Retinal pigment epithelial cell (primary cell): Measurements from ENCODE around the gene TAOK2.
"Not testable (repeated sequence)": the region's sequence is repeated elsewhere in the genome, so short reads cannot be mapped to it uniquely, and the experiment has no call there.

ENCODE experiments used
- DNase-seq: peaks from one replicate; pipeline ENCODE4 v3.0.0-alpha.2; 2010; ENCODE audit warnings: low read depth
- H3K4me3 ChIP-seq: 2 replicates; pipeline ENCODE4 v1.5.1; 2011; ENCODE audit warnings: mild to moderate bottlenecking, low read length, control low read depth, moderate library complexity
- TF ChIP-seq, protein P1 (sequence below): conservative IDR thresholded peaks from 2 replicates; pipeline ENCODE4 v1.5.1; 2011; ENCODE audit warnings: low read depth, low read length, control low read depth, inconsistent platforms

TAOK2 gene

DNA sequence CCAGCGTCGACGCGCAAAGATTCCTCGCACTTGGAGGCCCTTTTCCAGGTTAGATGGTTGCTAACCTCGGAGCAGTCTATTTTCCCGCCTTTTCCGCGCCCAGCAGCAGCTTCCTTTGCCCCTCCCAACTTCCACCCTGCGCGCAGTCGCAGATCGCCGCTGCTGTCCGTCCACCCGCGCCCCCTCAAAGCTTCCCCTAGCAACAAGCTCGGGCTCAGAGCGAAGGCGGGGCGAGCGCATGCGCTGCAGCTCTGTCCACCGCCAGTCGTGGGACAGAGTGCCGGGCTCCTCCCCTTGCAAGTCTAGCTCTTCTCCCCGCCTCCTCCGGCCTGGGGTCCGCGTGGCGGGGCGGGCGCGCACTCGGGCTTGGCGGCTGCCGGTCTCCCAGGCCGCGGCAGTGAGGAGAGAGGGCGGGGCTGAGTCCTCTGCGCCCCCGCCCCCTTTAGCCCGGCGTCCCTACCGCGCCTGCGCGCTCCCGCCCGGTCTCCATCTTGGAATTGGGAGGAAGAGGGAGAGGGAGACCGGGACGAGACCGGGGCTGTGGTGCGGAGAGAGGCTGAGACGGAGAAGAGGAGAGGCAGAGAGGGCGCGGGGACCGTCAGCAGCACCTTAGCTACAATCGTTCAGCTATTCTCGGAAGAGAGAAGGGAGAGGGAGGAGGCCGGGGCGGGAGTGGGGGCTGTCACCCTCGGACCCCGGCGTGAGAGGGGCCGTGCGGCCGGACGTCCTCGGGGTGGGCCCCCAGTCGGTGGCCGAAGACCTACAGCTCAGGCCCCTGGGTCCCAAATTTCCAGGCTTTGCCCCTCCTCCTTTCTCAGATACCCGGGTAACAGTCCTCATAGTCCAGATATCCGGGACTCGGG lies at the start of gene TAOK2:
Gene TAOK2 (plus strand): TSS at position 485 of the 863 bp plus-strand sequence. CDS start 3,905 bp downstream, outside the sequence.
- DNase-seq = peak; percentile 96
- TF ChIP-seq, protein P1, sequence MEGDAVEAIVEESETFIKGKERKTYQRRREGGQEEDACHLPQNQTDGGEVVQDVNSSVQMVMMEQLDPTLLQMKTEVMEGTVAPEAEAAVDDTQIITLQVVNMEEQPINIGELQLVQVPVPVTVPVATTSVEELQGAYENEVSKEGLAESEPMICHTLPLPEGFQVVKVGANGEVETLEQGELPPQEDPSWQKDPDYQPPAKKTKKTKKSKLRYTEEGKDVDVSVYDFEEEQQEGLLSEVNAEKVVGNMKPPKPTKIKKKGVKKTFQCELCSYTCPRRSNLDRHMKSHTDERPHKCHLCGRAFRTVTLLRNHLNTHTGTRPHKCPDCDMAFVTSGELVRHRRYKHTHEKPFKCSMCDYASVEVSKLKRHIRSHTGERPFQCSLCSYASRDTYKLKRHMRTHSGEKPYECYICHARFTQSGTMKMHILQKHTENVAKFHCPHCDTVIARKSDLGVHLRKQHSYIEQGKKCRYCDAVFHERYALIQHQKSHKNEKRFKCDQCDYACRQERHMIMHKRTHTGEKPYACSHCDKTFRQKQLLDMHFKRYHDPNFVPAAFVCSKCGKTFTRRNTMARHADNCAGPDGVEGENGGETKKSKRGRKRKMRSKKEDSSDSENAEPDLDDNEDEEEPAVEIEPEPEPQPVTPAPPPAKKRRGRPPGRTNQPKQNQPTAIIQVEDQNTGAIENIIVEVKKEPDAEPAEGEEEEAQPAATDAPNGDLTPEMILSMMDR = no peak
- H3K4me3 ChIP-seq = peak within 1 kb of the TSS; percentile 94

DNA sequence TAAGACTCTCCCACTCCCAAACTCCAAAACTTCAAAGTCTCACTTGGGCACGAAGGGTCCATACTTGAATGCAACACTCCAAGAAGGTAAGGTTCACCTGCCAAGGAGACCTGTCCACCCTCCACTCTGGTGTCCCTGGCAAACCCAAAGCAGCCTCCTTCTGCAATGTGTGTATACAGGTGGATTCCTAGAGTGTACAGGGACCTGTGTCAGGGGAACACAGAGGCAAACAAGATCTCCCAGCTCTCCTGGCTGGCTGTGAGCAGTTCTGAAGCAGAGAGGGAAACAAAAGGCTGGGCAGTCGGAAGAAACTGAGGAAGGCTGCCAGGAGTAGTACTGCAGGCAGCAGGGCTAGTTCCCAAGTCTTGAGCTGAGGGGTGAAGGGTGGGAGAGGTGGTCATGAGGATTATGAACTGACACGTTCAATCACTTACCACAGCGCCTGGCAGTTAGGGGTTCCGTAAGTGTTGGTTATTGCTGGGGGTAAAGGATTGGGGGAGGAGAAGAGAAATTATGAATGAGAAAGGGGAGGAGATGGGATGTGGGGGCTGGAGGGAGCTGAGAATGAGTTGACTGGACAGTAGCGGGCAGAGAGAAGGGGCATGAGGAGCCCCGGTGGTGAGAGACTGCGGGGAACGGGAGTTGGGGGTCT lies 48.4 kb upstream of the TAOK2 start:
- H3K4me3 ChIP-seq = peak overlapping the region; percentile 83
- no peak for DNase-seq
- TF ChIP-seq, protein P1 = no peak

DNA sequence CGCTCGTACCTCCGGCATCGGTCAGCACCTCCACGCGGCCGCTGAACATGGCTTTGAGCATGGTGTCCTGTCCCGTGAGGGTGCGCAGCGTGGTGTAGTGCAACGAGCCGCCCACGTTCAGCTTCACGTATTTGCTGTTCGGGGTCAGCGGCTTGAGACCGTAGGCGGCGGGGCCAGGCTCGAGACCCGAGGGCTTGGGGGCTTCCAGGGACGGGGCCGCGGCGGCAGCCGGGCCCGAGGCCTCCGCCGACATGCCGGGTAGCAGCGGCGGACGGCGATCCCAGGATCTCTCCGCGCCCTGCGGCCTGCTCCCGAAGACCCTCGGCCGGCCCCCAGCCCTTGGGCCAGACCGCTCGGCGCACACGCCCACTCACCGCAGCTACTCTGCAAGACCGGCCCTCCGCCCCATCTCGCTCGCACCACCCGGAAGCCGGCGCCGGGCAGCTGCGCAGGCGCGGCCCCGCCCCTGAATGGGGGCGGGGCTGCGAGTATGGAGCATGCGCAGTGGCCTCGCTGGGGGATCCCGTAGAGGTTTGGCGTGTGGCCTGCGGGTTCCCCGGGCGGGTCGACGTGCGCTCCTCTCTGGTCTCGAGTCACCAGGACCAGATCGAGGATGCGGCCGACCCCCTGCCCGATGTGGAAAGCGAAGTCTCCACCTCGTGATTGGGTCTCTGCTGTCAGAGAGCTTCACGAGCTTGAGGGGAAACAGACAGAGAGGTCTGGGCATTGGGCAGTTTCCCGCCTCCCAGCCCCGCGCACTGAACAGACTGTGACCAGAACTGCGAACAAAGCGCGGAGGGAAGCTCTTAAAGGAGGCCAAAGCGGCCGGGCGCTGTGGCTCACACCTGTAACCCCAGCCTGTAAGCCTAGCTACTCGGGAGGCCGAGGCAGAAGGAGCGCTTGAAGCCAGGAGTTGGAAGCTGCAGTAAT lies 47.6 kb upstream of the TAOK2 start, which contains the start of gene KCTD13:
Gene KCTD13 (minus strand): TSS at position 446 of the 930 bp plus-strand sequence. CDS start 193 bp downstream, at position 253.
- H3K4me3 ChIP-seq = peak within 1 kb of the TSS; percentile 83
- TF ChIP-seq, protein P1 = no peak

DNA sequence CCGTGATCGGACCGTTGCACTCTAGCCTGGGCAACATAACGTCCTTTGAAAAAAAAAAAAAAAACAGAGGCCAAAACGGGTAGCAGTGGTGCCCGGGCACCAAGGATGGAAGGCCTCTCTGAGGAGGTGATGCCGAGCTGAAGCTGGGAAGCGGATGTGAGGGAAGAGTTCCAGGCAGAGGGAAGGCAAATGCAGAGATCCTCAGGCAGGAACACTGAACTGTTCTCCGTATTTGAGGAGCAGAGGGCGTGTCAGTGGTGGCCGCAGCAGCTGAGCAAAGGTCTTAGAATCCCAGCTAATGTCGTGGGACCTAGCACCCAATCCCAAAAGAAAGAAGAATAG lies 47.0 kb upstream of the TAOK2 start:
- TF ChIP-seq, protein P1 = no peak

More for the DNA sequence above, 47.6 kb upstream of the TAOK2 start, which contains the start of gene KCTD13:
- DNase-seq = peak; percentile 42

DNA sequence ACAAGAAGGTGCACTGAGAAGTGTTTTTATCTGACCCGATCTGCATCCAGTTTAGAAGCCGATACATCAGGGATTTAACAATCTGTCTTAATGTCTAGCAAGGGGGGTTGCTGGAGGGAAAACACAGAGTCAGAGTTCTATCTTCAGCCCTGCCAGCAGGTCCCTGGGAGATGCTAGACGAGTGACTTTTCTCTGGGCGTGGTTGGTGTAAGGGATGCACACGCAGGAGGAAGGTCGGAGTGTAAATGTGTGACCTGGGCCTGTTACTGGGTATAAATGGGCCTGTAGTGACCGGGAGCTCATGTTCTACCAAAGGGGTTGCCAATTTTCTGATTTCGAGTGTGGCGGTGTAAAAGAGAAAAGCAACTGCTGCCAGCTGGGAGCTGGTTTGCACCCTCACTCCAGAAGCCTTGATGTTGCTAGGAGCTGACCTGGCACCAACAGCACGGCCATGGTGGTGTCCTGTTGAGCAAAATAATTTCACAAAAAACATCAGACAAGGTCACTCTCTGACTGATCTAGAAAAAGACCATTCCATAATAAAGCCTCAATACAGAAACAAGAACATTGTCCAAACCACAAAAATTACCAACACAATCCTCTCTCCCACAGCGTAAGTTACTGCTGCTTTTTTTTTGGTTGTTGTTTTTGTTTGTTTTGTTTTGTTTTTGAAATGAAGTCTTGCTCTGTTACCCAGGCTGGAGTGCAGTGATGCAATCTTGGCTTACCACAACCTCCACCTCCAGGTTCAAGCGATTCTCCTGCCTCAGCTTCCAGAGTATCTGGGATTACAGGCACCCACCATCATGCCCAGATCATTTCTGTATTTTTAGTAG lies 46.4 kb upstream of the TAOK2 start:
- TF ChIP-seq, protein P1 = no peak
- peak overlapping the region; percentile 83 for H3K4me3 ChIP-seq
- DNase-seq = no peak

More for the DNA sequence above, 47.0 kb upstream of the TAOK2 start:
- peak overlapping the region; percentile 83 for H3K4me3 ChIP-seq
- DNase-seq = no peak

DNA sequence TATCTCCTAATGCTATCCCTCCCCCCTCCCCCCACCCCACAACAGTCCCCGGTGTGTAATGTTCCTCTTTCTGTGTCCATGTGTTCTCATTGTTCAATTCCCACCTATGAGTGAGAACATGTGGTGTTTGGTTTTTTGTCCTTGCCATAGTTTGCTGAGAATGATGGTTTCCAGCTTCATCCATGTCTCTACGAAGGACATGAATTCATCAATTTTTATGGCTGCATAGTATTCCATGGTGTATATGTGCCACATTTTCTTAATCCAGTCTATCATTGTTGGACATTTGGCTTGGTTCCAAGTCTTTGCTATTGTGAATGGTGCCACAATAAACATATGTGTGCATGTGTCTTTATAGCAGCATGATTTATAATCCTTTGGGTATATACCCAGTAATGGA lies 41.9 kb upstream of the TAOK2 start:
- not testable (repeated sequence) for H3K4me3 ChIP-seq

More for the DNA sequence above, 41.9 kb upstream of the TAOK2 start:
- DNase-seq = not testable (repeated sequence)
